22Rv1 (cell line): ENCODE data around the gene TWSG1.

Experiments used
- ZFX ChIP-seq: fragments of 450-650 bp; IDR thresholded peaks from 2 replicates; pipeline ENCODE4 v1.6.1; 2017; ENCODE audit warnings: antibody characterized with exemption, borderline replicate concordance
- TF ChIP-seq, protein P1 (sequence below): fragments of 450-650 bp; IDR thresholded peaks from 2 replicates; pipeline ENCODE4 v1.5.1; 2017; ENCODE audit warnings: mild to moderate bottlenecking

DNA sequence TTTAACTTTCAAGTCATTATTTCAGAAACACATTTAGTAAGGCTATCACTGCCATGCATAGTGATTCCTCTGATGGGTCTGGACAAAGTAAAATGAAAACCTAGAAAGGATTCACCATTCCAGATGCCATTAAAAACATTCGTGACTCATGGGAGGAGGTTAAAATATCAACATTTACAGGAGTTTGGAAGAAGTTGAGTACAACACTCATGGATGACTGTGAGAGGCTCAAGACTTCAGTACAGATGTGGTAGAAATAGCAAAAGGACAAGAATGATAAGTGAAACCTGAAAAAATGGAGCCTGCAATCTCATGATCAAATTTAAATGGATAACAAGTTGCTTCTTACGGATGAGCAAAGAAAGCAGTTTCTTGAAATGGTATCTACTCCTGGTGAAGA lies 5.8 kb upstream of the TWSG1 start:
- TF ChIP-seq, protein P1, sequence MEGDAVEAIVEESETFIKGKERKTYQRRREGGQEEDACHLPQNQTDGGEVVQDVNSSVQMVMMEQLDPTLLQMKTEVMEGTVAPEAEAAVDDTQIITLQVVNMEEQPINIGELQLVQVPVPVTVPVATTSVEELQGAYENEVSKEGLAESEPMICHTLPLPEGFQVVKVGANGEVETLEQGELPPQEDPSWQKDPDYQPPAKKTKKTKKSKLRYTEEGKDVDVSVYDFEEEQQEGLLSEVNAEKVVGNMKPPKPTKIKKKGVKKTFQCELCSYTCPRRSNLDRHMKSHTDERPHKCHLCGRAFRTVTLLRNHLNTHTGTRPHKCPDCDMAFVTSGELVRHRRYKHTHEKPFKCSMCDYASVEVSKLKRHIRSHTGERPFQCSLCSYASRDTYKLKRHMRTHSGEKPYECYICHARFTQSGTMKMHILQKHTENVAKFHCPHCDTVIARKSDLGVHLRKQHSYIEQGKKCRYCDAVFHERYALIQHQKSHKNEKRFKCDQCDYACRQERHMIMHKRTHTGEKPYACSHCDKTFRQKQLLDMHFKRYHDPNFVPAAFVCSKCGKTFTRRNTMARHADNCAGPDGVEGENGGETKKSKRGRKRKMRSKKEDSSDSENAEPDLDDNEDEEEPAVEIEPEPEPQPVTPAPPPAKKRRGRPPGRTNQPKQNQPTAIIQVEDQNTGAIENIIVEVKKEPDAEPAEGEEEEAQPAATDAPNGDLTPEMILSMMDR: no peak
- no peak for TF ChIP-seq ZFX
